Fibroblast of skin of left biceps (primary cell): ENCODE results near the gene FRMD8.

Experiments
- DNase-seq, 2 experiments: peaks; one replicate each; pipeline ENCODE4 v3.0.0-alpha.2; 2013; ENCODE audit warnings: low read depth in 2 of 2

The FRMD8 gene

GRCh38 chr11:65454696-65455456 lies 68.4 kb downstream of the FRMD8 start:
- DNase-seq, result peak in 1 of 2 experiments; percentile 59

DNA sequence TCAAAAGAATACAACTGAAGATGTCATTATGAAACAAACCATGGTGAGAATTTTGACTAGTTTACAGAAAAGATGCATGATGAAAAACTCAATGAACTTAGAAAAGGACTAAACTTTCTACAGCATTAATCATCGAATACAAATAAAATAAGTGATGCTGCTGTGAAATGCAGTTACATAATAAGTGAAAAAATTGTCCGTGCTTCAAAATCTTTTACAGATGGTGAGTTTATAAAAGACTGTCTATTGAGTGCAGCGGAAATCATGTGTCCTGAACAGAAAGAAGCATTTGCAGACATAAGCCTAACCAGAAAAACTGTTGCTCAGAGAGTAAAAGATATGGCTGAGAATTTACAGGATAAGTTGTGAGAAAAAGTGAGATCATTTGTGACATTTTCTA lies 70.0 kb downstream of the FRMD8 start:
- no peak for DNase-seq

GRCh38 chr11:65459552-65459951 lies 73.1 kb downstream of the FRMD8 start:
- no peak for DNase-seq
